H9 (cell line): ENCODE data around the gene GATA6. TPM values are rescaled to one million over a fixed set of nuclear protein-coding genes. Genes with fewer than 3 reads are reported as not detected.
"Not testable (repeated sequence)": the region's sequence is repeated elsewhere in the genome, so short reads cannot be mapped to it uniquely, and the experiment has no call there.

ENCODE experiments used
- DNase-seq: peaks from one replicate; pipeline ENCODE4 v3.0.0-alpha.2; 2017
- H2AFZ ChIP-seq: one replicate; pipeline ENCODE4 v1.6.1; 2013; ENCODE audit warnings: mild to moderate bottlenecking, low read length, control low read depth, moderate library complexity
- H2AK5ac ChIP-seq: 2 replicates; pipeline ENCODE4 v1.6.1; 2013; ENCODE audit warnings: low read length, control low read depth, mixed read lengths; ENCODE audit not compliant: insufficient read length
- H2BK120ac ChIP-seq: one replicate; pipeline ENCODE4 v1.6.1; 2013; ENCODE audit warnings: low read depth, mild to moderate bottlenecking, low read length, control low read depth, inconsistent platforms; ENCODE audit not compliant: poor library complexity, severe bottlenecking
- H2BK12ac ChIP-seq: 2 replicates; pipeline ENCODE4 v1.6.1; 2013; ENCODE audit warnings: low read length, control low read depth, mixed read lengths, low read depth; ENCODE audit not compliant: insufficient read length
- H2BK15ac ChIP-seq: 2 replicates; pipeline ENCODE4 v1.6.1; 2013; ENCODE audit warnings: low read depth, low read length, control low read depth
- H2BK20ac ChIP-seq: one replicate; pipeline ENCODE4 v1.6.1; 2013; ENCODE audit warnings: low read depth, mild to moderate bottlenecking, low read length, control low read depth, inconsistent platforms; ENCODE audit not compliant: poor library complexity, severe bottlenecking
- H2BK5ac ChIP-seq: 2 replicates; pipeline ENCODE4 v1.6.1; 2013; ENCODE audit warnings: low read length, control low read depth, mixed read lengths; ENCODE audit not compliant: insufficient read length
- H3K14ac ChIP-seq: 2 replicates; pipeline ENCODE4 v1.6.1; 2013; ENCODE audit warnings: low read length, control low read depth; ENCODE audit not compliant: insufficient read depth
- H3K18ac ChIP-seq: 2 replicates; pipeline ENCODE4 v1.6.1; 2013; ENCODE audit warnings: low read depth, mild to moderate bottlenecking, mixed read lengths, low read length, control low read depth; ENCODE audit not compliant: insufficient read length
- H3K23ac ChIP-seq: 2 replicates; pipeline ENCODE4 v1.6.1; 2013; ENCODE audit warnings: low read length, control low read depth, mixed read lengths, low read depth; ENCODE audit not compliant: insufficient read length
- H3K23me2 ChIP-seq: 2 replicates; pipeline ENCODE4 v1.6.1; 2013; ENCODE audit warnings: low read depth, mild to moderate bottlenecking, mixed read lengths, low read length, control low read depth; ENCODE audit not compliant: insufficient read length, poor library complexity, severe bottlenecking
- H3K27ac ChIP-seq: 2 replicates; pipeline ENCODE4 v1.5.1; 2013; ENCODE audit warnings: low read length, control low read depth, mixed read lengths, low read depth; ENCODE audit not compliant: insufficient read length
- H3K27me3 ChIP-seq: 2 replicates; pipeline ENCODE4 v1.6.1; 2013; ENCODE audit warnings: low read length, control low read depth, inconsistent platforms; ENCODE audit not compliant: insufficient read depth
- H3K4ac ChIP-seq: 2 replicates; pipeline ENCODE4 v1.6.1; 2013; ENCODE audit warnings: low read depth, mild to moderate bottlenecking, control low read depth, inconsistent platforms, low read length, moderate library complexity
- H3K4me1 ChIP-seq: 2 replicates; pipeline ENCODE4 v1.6.1; 2013; ENCODE audit warnings: low read length, control low read depth, inconsistent platforms; ENCODE audit not compliant: insufficient read depth
- H3K4me2 ChIP-seq: 2 replicates; pipeline ENCODE4 v1.6.1; 2013; ENCODE audit warnings: low read length, control low read depth, mixed read lengths; ENCODE audit not compliant: insufficient read length, insufficient read depth
- H3K56ac ChIP-seq: 2 replicates; pipeline ENCODE4 v1.6.1; 2013; ENCODE audit warnings: low read depth, mild to moderate bottlenecking, mixed read lengths, low read length, control low read depth; ENCODE audit not compliant: insufficient read length
- H3K79me1 ChIP-seq: 2 replicates; pipeline ENCODE4 v1.6.1; 2013; ENCODE audit warnings: low read depth, mild to moderate bottlenecking, moderate library complexity, low read length, control low read depth, inconsistent platforms; ENCODE audit not compliant: insufficient read depth, poor library complexity, severe bottlenecking
- H3K79me2 ChIP-seq: 2 replicates; pipeline ENCODE4 v1.6.1; 2013; ENCODE audit warnings: low read length, control low read depth, inconsistent platforms; ENCODE audit not compliant: insufficient read depth
- H3K9ac ChIP-seq: 2 replicates; pipeline ENCODE4 v1.6.1; 2013; ENCODE audit warnings: low read length, control low read depth, mixed read lengths; ENCODE audit not compliant: insufficient read length; ENCODE audit errors: extremely low read depth
- H3K9me3 ChIP-seq: one replicate; pipeline ENCODE4 v1.6.1; 2013; ENCODE audit warnings: low read depth, low read length, inconsistent platforms; ENCODE audit not compliant: control insufficient read depth
- H3T11ph ChIP-seq: one replicate; pipeline ENCODE4 v1.6.1; 2013; ENCODE audit warnings: mild to moderate bottlenecking, low read length, control low read depth, inconsistent platforms
- H4K20me1 ChIP-seq: one replicate; pipeline ENCODE4 v1.6.1; 2013; ENCODE audit not compliant: control insufficient read depth, insufficient read length, insufficient read depth
- H4K5ac ChIP-seq: 2 replicates; pipeline ENCODE4 v1.6.1; 2013; ENCODE audit warnings: low read depth, mild to moderate bottlenecking, mixed read lengths, low read length, control low read depth; ENCODE audit not compliant: insufficient read length
- H4K8ac ChIP-seq: replicated peaks from 2 replicates; pipeline ENCODE4 v1.6.1; 2013; ENCODE audit warnings: low read length, control low read depth, mixed read lengths, low read depth; ENCODE audit not compliant: insufficient read length
- H4K91ac ChIP-seq: 2 replicates; pipeline ENCODE4 v1.6.1; 2013; ENCODE audit warnings: low read depth, mild to moderate bottlenecking, moderate library complexity, mixed read lengths, low read length, control low read depth; ENCODE audit not compliant: insufficient read length
- H3K27ac Mint-ChIP-seq, 3 experiments: 2 replicates in 2 of 3; 3 replicates in 1 of 3; pipeline ENCODE4 v1.8.0; 2020 to 2021; ENCODE audit warnings: mixed read lengths in 3 of 3, mild to moderate bottlenecking in 1 of 3, moderate library complexity in 1 of 3
- H3K27me3 Mint-ChIP-seq: 2 replicates; pipeline ENCODE4 v1.8.0; 2021; ENCODE audit warnings: low read depth, mild to moderate bottlenecking, moderate library complexity, mixed read lengths
- H3K36me3 Mint-ChIP-seq, 3 experiments: 2 replicates in 2 of 3; 3 replicates in 1 of 3; pipeline ENCODE4 v1.8.0; 2020 to 2021; ENCODE audit warnings: low read depth in 3 of 3, mixed read lengths in 3 of 3; ENCODE audit not compliant: insufficient read depth in 1 of 3
- H3K4me1 Mint-ChIP-seq, 2 experiments: 2 replicates each; pipeline ENCODE4 v1.8.0; 2020; ENCODE audit warnings: mixed read lengths in 2 of 2
- H3K4me3 Mint-ChIP-seq, 2 experiments: 2 replicates in 1 of 2; 3 replicates in 1 of 2; pipeline ENCODE4 v1.8.0; 2020 to 2021; ENCODE audit warnings: mild to moderate bottlenecking in 2 of 2, mixed read lengths in 2 of 2, moderate library complexity in 1 of 2
- H3K9me3 Mint-ChIP-seq, 2 experiments: 2 replicates in 1 of 2; 3 replicates in 1 of 2; pipeline ENCODE4 v1.8.0; 2020; ENCODE audit warnings: mild to moderate bottlenecking in 2 of 2, mixed read lengths in 2 of 2, moderate library complexity in 1 of 2
- CTCF ChIP-seq: fragments of 200-600 bp; sonication (generic); conservative IDR thresholded peaks from 3 replicates; pipeline ENCODE4 v1.8.0; 2021; ENCODE audit warnings: antibody characterized with exemption, mild to moderate bottlenecking
- WGBS: extraction: QIAGEN DNeasy Blood & Tissue Kit; methylation state at CpG from one replicate; pipeline ENCODE4 v1.1.7; 2013; ENCODE audit warnings: missing lambda C conversion rate, low lambda C conversion rate, mixed read lengths; ENCODE audit not compliant: insufficient read length; ENCODE audit errors: extremely low coverage; 5-methylcytosine and 5-hydroxymethylcytosine counted together
- total RNA-seq: library from RNA; stranded (reverse); gene quantifications from 2 replicates; pipeline ENCODE4 v1.2.1, GENCODE V29; 2021

GATA6 gene
- total RNA-seq, 1 experiment from 2014 or later = not detected

- Histone ChIP-seq H3K9me3 (no peaks in the 10 kb centered on the region), H2BK12ac (no peak overlapping the region), H3K56ac (no peak overlapping the region), H3K23me2 (no peaks in the 10 kb centered on the region), H3K4me1 (peaks cover 2% of the 10 kb centered on the region; the same call in 1 of the 2 replicates), H2BK120ac (no peak overlapping the region), H2AFZ (no peak overlapping the region), H3K4ac (no peak overlapping the region), H3K18ac (no peak overlapping the region), H2BK15ac (no peak overlapping the region), H4K91ac (no peak overlapping the region), H3K79me1 (no peaks in the 10 kb centered on the region), H2AK5ac (no peak overlapping the region), H3K27me3 (peaks cover 7% of the 10 kb centered on the region), H3K14ac (no peak overlapping the region), H4K20me1 (no peaks in the 10 kb centered on the region), H4K8ac (no peak overlapping the region), H3K79me2 (no peaks in the 10 kb centered on the region), H3K23ac (no peak overlapping the region), H3K4me2 (no peak overlapping the region), H3K27ac (no peak overlapping the region), H3K9ac (no peak overlapping the region), H2BK20ac (no peak overlapping the region), H4K5ac (no peak overlapping the region), H2BK5ac (no peak overlapping the region), H3T11ph (no peak overlapping the region)
- H3K4me1 Mint-ChIP-seq = peaks cover 5 to 8% of the 10 kb centered on the region in 2 experiments; a peak in 3 of 4 replicates
- H3K9me3 Mint-ChIP-seq = peaks cover 0 to 3% of the 10 kb centered on the region in 2 experiments; a peak in 1 of 5 replicates
- no peaks in the 10 kb centered on the region for H3K36me3 Mint-ChIP-seq
- peak; percentile 45 for DNase-seq
- TF ChIP-seq CTCF = peak; percentile 46; the same call in 2 of the 3 replicates
- peaks cover 58% of the 10 kb centered on the region for H3K27me3 Mint-ChIP-seq
- no CpG with 5 or more reads among the region's 11 CpGs for WGBS
- no peak overlapping the region for H3K27ac Mint-ChIP-seq
- no peak overlapping the region for H3K4me3 Mint-ChIP-seq
Observed at GRCh38 chr18:22219568-22220355, 50.4 kb downstream of the GATA6 start.

DNA sequence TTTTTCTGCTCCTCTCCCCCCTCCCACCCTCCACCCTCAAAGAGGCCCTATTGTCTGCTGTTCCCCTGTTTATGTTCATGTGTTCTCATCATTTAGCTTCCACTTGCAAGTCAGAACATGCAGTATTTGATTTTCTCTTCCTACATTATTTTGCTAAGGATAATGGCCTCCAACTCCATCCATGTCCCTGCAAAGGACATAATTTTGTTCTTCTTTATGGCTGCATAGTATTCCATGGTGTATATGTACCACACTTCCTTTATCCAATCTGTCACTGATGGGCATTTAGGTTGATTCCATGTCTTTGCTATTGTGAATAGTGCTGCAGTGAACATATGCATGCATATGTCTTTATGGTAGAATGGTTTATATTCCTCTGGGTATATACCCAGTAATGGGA, 51.2 kb downstream of the GATA6 start:
- H2BK15ac ChIP-seq, H3K14ac ChIP-seq, H2BK120ac ChIP-seq, H3K27ac ChIP-seq, H3K4me1 Mint-ChIP-seq, H3K4ac ChIP-seq, H2BK20ac ChIP-seq, H3K79me1 ChIP-seq, H2BK5ac ChIP-seq, H3K9ac ChIP-seq, H3K27me3 ChIP-seq, H3K4me1 ChIP-seq, H3T11ph ChIP-seq, H3K4me3 Mint-ChIP-seq, H3K4me2 ChIP-seq, DNase-seq, H4K8ac ChIP-seq, H3K23ac ChIP-seq, H3K27ac Mint-ChIP-seq, H3K79me2 ChIP-seq, H2BK12ac ChIP-seq, H3K9me3 ChIP-seq, H3K23me2 ChIP-seq, H2AFZ ChIP-seq, H2AK5ac ChIP-seq, H4K5ac ChIP-seq, H3K56ac ChIP-seq, H3K18ac ChIP-seq, H4K20me1 ChIP-seq, H4K91ac ChIP-seq, H3K9me3 Mint-ChIP-seq, H3K36me3 Mint-ChIP-seq: not testable (repeated sequence)
- peaks cover 51% of the 10 kb centered on the region for H3K27me3 Mint-ChIP-seq
